ENCODE results near the gene ZNF488.
A peak's percentile ranks its signal among the peaks of the same experiment; 100 is the strongest.
"Not testable (repeated sequence)": the region's sequence is repeated elsewhere in the genome, so short reads cannot be mapped to it uniquely, and the experiment has no call there.

Gene ZNF488

GRCh38 chr10:47384148-47384921 lies at the start of gene ZNF488:
TSS of gene ZNF488 (minus strand) at chr10:47384293. CDS start at chr10:47368829, 15,464 bp downstream.
- Mint-ChIP-seq H3K9me3 (peaks cover 4% of the 10 kb centered on the region), H3K36me3 (ENCODE audit: low read depth) (no peaks in the 10 kb centered on the region), H3K27ac (no peak within 1 kb of the TSS), H3K4me3 (peak within 1 kb of the TSS; percentile 77), H3K27me3 (peaks cover 67% of the 10 kb centered on the region), H3K4me1 (ENCODE audit: low read depth) (peaks cover 10% of the 10 kb centered on the region)
- DNase-seq: peak; percentile 87

- Mint-ChIP-seq H3K9me3 (peaks cover 2% of the 10 kb centered on the region), H3K27ac (no peak overlapping the region), H3K36me3 (ENCODE audit: low read depth) (no peaks in the 10 kb centered on the region), H3K4me3 (no peak overlapping the region), H3K4me1 (ENCODE audit: low read depth) (no peaks in the 10 kb centered on the region), H3K27me3 (peaks cover 7% of the 10 kb centered on the region)
- DNase-seq: no peak
These were observed 41.8 kb upstream of the ZNF488 start for GRCh38 chr10:47425813-47426419.

- H3K4me3 Mint-ChIP-seq: no peak overlapping the region
- DNase-seq: no peak
- no peaks in the 10 kb centered on the region for H3K36me3 Mint-ChIP-seq (ENCODE audit: low read depth)
These were observed 40.1 kb upstream of the ZNF488 start for GRCh38 chr10:47424231-47424630.

GRCh38 chr10:47423476-47423875 lies 39.4 kb upstream of the ZNF488 start:
- Mint-ChIP-seq H3K9me3 (no peaks in the 10 kb centered on the region), H3K27me3 (peaks cover 2% of the 10 kb centered on the region), H3K4me1 (ENCODE audit: low read depth) (no peaks in the 10 kb centered on the region), H3K36me3 (ENCODE audit: low read depth) (no peaks in the 10 kb centered on the region), H3K4me3 (no peak overlapping the region), H3K27ac (no peak overlapping the region)
- DNase-seq: no peak

More at GRCh38 chr10:47424231-47424630, 40.1 kb upstream of the ZNF488 start:
- no peaks in the 10 kb centered on the region for H3K27me3 Mint-ChIP-seq
- H3K9me3 Mint-ChIP-seq: no peaks in the 10 kb centered on the region
- no peaks in the 10 kb centered on the region for H3K4me1 Mint-ChIP-seq (ENCODE audit: low read depth)
- H3K27ac Mint-ChIP-seq: no peak overlapping the region

- Mint-ChIP-seq H3K4me3 (no peak overlapping the region), H3K9me3 (no peaks in the 10 kb centered on the region), H3K36me3 (ENCODE audit: low read depth) (no peaks in the 10 kb centered on the region), H3K27ac (no peak overlapping the region), H3K4me1 (ENCODE audit: low read depth) (no peaks in the 10 kb centered on the region), H3K27me3 (peaks cover 2% of the 10 kb centered on the region)
- DNase-seq: no peak
These were observed 37.2 kb upstream of the ZNF488 start for GRCh38 chr10:47421057-47421952.

- Mint-ChIP-seq H3K27me3 (peaks cover 2% of the 10 kb centered on the region), H3K27ac (no peak overlapping the region), H3K4me3 (no peak overlapping the region), H3K4me1 (ENCODE audit: low read depth) (no peaks in the 10 kb centered on the region), H3K36me3 (ENCODE audit: low read depth) (no peaks in the 10 kb centered on the region), H3K9me3 (no peaks in the 10 kb centered on the region)
- DNase-seq: no peak
These were observed 36.4 kb upstream of the ZNF488 start for GRCh38 chr10:47420305-47421056.

GRCh38 chr10:47419421-47419820 lies 35.3 kb upstream of the ZNF488 start:
- Mint-ChIP-seq H3K9me3 (no peaks in the 10 kb centered on the region), H3K4me1 (ENCODE audit: low read depth) (no peaks in the 10 kb centered on the region), H3K36me3 (ENCODE audit: low read depth) (no peaks in the 10 kb centered on the region)

GRCh38 chr10:47418966-47419365 lies 34.9 kb upstream of the ZNF488 start:
- Mint-ChIP-seq H3K27ac (no peak overlapping the region), H3K27me3 (peaks cover 2% of the 10 kb centered on the region), H3K9me3 (no peaks in the 10 kb centered on the region), H3K4me3 (no peak overlapping the region), H3K4me1 (ENCODE audit: low read depth) (no peaks in the 10 kb centered on the region), H3K36me3 (ENCODE audit: low read depth) (no peaks in the 10 kb centered on the region)
- no peak for DNase-seq

More at GRCh38 chr10:47419421-47419820, 35.3 kb upstream of the ZNF488 start:
- no peak overlapping the region for H3K4me3 Mint-ChIP-seq
- no peak for DNase-seq
- H3K27me3 Mint-ChIP-seq: peaks cover 2% of the 10 kb centered on the region
- H3K27ac Mint-ChIP-seq: no peak overlapping the region

- no peak for DNase-seq
- Mint-ChIP-seq H3K4me1 (ENCODE audit: low read depth) (no peaks in the 10 kb centered on the region), H3K4me3 (no peak overlapping the region), H3K27ac (no peak overlapping the region), H3K36me3 (ENCODE audit: low read depth) (no peaks in the 10 kb centered on the region), H3K9me3 (no peaks in the 10 kb centered on the region), H3K27me3 (peaks cover 2% of the 10 kb centered on the region)
These were observed 34.2 kb upstream of the ZNF488 start for GRCh38 chr10:47418321-47418720.

- H3K9me3 Mint-ChIP-seq, H3K27me3 Mint-ChIP-seq: not testable (repeated sequence)
These were observed 32.5 kb upstream of the ZNF488 start for GRCh38 chr10:47416305-47417218.

GRCh38 chr10:47415520-47416304 lies 31.6 kb upstream of the ZNF488 start:
- no peak overlapping the region for H3K4me3 Mint-ChIP-seq

More at GRCh38 chr10:47416305-47417218, 32.5 kb upstream of the ZNF488 start:
- not testable (repeated sequence) for H3K36me3 Mint-ChIP-seq (ENCODE audit: low read depth); DNase-seq; H3K27ac Mint-ChIP-seq; H3K4me1 Mint-ChIP-seq (ENCODE audit: low read depth); H3K4me3 Mint-ChIP-seq

GRCh38 chr10:47414752-47415519 lies 30.8 kb upstream of the ZNF488 start:
- no peak for DNase-seq
- Mint-ChIP-seq H3K36me3 (ENCODE audit: low read depth) (no peaks in the 10 kb centered on the region), H3K27me3 (peaks cover 2% of the 10 kb centered on the region), H3K4me1 (ENCODE audit: low read depth) (no peaks in the 10 kb centered on the region), H3K27ac (no peak overlapping the region), H3K4me3 (no peak overlapping the region), H3K9me3 (no peaks in the 10 kb centered on the region)

More at GRCh38 chr10:47415520-47416304, 31.6 kb upstream of the ZNF488 start:
- no peaks in the 10 kb centered on the region for H3K9me3 Mint-ChIP-seq
- DNase-seq: no peak
- no peak overlapping the region for H3K27ac Mint-ChIP-seq
- no peaks in the 10 kb centered on the region for H3K4me1 Mint-ChIP-seq (ENCODE audit: low read depth)
- H3K27me3 Mint-ChIP-seq: peaks cover 2% of the 10 kb centered on the region
- H3K36me3 Mint-ChIP-seq (ENCODE audit: low read depth): no peaks in the 10 kb centered on the region

All from activated T-cell treated with anti-CD3 and anti-CD28 coated beads, Interleukin-2, amount 50 U/mL, for 24 hours (primary cell).